HepG2 (cell line): ENCODE results near the gene RUNX2. TPM values are rescaled to one million over a fixed set of nuclear protein-coding genes. Genes with fewer than 3 reads are reported as not detected.

ENCODE experiments used
- ATAC-seq: fragments of 200-7000 bp; cut with Tn5 transposase; 3 replicates; pipeline ENCODE4 v1.9.1; 2020; ENCODE audit warnings: mild to moderate bottlenecking, moderate library complexity
- BruUV-seq: library from RNA; stranded (reverse); fragments of 400-500 nt; replicated peaks from 2 replicates; lab custom pipeline; 2021; lab: Mats Ljungman, UMichigan
- CTCF ChIA-PET: fragments of 300-600 bp; formaldehyde crosslinking; extraction: SDS; loops from one replicate; lab custom pipeline; 2021; ENCODE audit warnings: low total read pairs, inconsistent platforms, low intra/inter-chr PET ratio; lab: Yijun Ruan, JAX
- POLR2A ChIA-PET: fragments of 350-600 bp; sonication (Branson Sonifier 250); formaldehyde crosslinking; loops from one replicate; lab custom pipeline; 2020; ENCODE audit warnings: antibody characterized with exemption, inconsistent platforms; lab: Yijun Ruan, JAX
- DNase-seq: peaks from one replicate; pipeline ENCODE4 v3.0.0-alpha.2; 2015; ENCODE audit warnings: low spot score
- FAIRE-seq: peaks from 3 replicates; lab custom pipeline; 2011; peaks lifted over from hg19 to GRCh38; lab: Jason Lieb, UNC
- H2AFZ ChIP-seq: one replicate; pipeline ENCODE4 v1.6.1; 2011; ENCODE audit warnings: low read length, inconsistent platforms
- H3K27ac ChIP-seq: fragments of 300-600 bp; 3 replicates; pipeline ENCODE4 v1.8.0; 2011; ENCODE audit warnings: mixed run types, mild to moderate bottlenecking, mixed read lengths, low read length, inconsistent platforms; ENCODE audit not compliant: insufficient read depth; ENCODE audit errors: extremely low read length
- H3K27me3 ChIP-seq, 2 experiments: fragments of 200-600 bp in 1 of 2; 2 replicates in 1 of 2; 3 replicates in 1 of 2; pipeline versions ENCODE4 v1.6.0 to v1.8.0; 2011; ENCODE audit warnings: low read length in 2 of 2, mild to moderate bottlenecking in 2 of 2, moderate library complexity in 2 of 2, inconsistent platforms in 1 of 2; ENCODE audit not compliant: insufficient read depth in 2 of 2, control insufficient read depth in 1 of 2
- H3K36me3 ChIP-seq, 2 experiments: fragments of 200-600 bp in 1 of 2; replicated peaks in 1 of 2; 2 replicates in 1 of 2; 3 replicates in 1 of 2; pipeline versions ENCODE4 v1.5.1 to v1.8.0; 2011; ENCODE audit warnings: low read length in 2 of 2, inconsistent platforms in 1 of 2; ENCODE audit not compliant: insufficient read depth in 2 of 2, control insufficient read depth in 1 of 2
- H3K4me1 ChIP-seq: 2 replicates; pipeline ENCODE4 v1.5.1; 2012; ENCODE audit warnings: low read length, inconsistent platforms; ENCODE audit not compliant: insufficient read depth
- H3K4me2 ChIP-seq: 2 replicates; pipeline ENCODE4 v1.6.0; 2011; ENCODE audit warnings: low read depth, low read length, inconsistent platforms
- H3K4me3 ChIP-seq, 3 experiments: fragments of 200-600 bp in 1 of 3; sonication (generic), shearing (Covaris generic) in 1 of 3; replicated peaks in 1 of 3; 2 replicates each; pipeline ENCODE4 v1.5.1; 2011 to 2016; ENCODE audit warnings: low read length in 3 of 3, inconsistent platforms in 2 of 3, low read depth in 2 of 3, mild to moderate bottlenecking in 2 of 3, control low read depth in 1 of 3, mixed read lengths in 1 of 3; ENCODE audit not compliant: insufficient read depth in 1 of 3
- H3K79me2 ChIP-seq: one replicate; pipeline ENCODE4 v1.6.1; 2011; ENCODE audit warnings: low read length, inconsistent platforms; ENCODE audit not compliant: insufficient read depth
- H3K9ac ChIP-seq: 2 replicates; pipeline ENCODE4 v1.6.0; 2011; ENCODE audit warnings: mild to moderate bottlenecking, low read depth, low read length, inconsistent platforms; ENCODE audit not compliant: insufficient read depth
- H3K9me3 ChIP-seq: 2 replicates; pipeline ENCODE4 v1.5.1; 2012; ENCODE audit warnings: mild to moderate bottlenecking, low read length
- H4K20me1 ChIP-seq: 2 replicates; pipeline ENCODE4 v1.6.0; 2011; ENCODE audit warnings: inconsistent platforms, mild to moderate bottlenecking, low read length, moderate library complexity; ENCODE audit not compliant: insufficient read depth
- ATF4 ChIP-seq, 2 experiments: fragments of 450-650 bp in 1 of 2; sonication (generic) in 1 of 2; formaldehyde crosslinking; IDR thresholded peaks; 2 replicates each; pipeline versions ENCODE4 v1.5.0 to v1.8.0; 2020 to 2022; ENCODE audit warnings: mild to moderate bottlenecking in 1 of 2, missing genetic modification reagents in 1 of 2
- ATF5 ChIP-seq: sonication (generic); formaldehyde crosslinking; IDR thresholded peaks from 2 replicates; pipeline ENCODE4 v1.4.0; 2020; ENCODE audit warnings: mild to moderate bottlenecking, low read depth, missing genetic modification reagents
- BCL6 ChIP-seq: IDR thresholded peaks from 2 replicates; pipeline ENCODE4 v1.6.1; 2016; ENCODE audit warnings: missing genetic modification reagents, missing compliant biosample characterization
- CBX2 ChIP-seq, 2 experiments: fragments of 200-600 bp in 1 of 2; sonication (generic); formaldehyde crosslinking in 1 of 2; IDR thresholded peaks; 2 replicates each; pipeline versions ENCODE4 v1.7.0 to v1.8.1; 2018 to 2022; ENCODE audit warnings: low read depth in 2 of 2, low read length in 1 of 2, mild to moderate bottlenecking in 1 of 2, missing genetic modification reagents in 1 of 2
- ELF1 ChIP-seq: sonication (generic); formaldehyde crosslinking; IDR thresholded peaks from 2 replicates; pipeline ENCODE4 v1.4.0; 2020; ENCODE audit warnings: missing genetic modification reagents
- GTF2F1 ChIP-seq: fragments of 150-350 bp; IDR thresholded peaks from 2 replicates; pipeline ENCODE4 v1.6.1; 2014; ENCODE audit warnings: low read length
- HNRNPL ChIP-seq: fragments of 200-400 bp; formaldehyde crosslinking; IDR thresholded peaks from 2 replicates; pipeline ENCODE4 v1.6.1; 2017; ENCODE audit warnings: mild to moderate bottlenecking, low read depth, low read length
- NR2C2 ChIP-seq: sonication (generic); formaldehyde crosslinking; IDR thresholded peaks from 2 replicates; pipeline ENCODE4 v1.4.0; 2020; ENCODE audit warnings: missing genetic modification reagents, mild to moderate bottlenecking, moderate library complexity, borderline replicate concordance
- REST ChIP-seq, 2 experiments: IDR thresholded peaks; 2 replicates each; pipeline ENCODE4 v1.6.1; 2011 to 2012; ENCODE audit warnings: low read length in 2 of 2, borderline replicate concordance in 1 of 2, low read depth in 1 of 2, mild to moderate bottlenecking in 1 of 2, moderate library complexity in 1 of 2
- SP2 ChIP-seq: sonication (generic); formaldehyde crosslinking; IDR thresholded peaks from 2 replicates; pipeline ENCODE4 v1.5.1; 2020; ENCODE audit warnings: mild to moderate bottlenecking, missing genetic modification reagents
- SRF ChIP-seq: IDR thresholded peaks from 2 replicates; pipeline ENCODE4 v1.6.1; 2011; ENCODE audit warnings: mild to moderate bottlenecking, low read depth, low read length, moderate library complexity
- ZBTB21 ChIP-seq: sonication (generic); formaldehyde crosslinking; IDR thresholded peaks from 2 replicates; pipeline ENCODE4 v1.4.0; 2020; ENCODE audit warnings: missing genetic modification reagents
- ZNF329 ChIP-seq: sonication (generic); formaldehyde crosslinking; IDR thresholded peaks from 2 replicates; pipeline ENCODE4 v1.9.0; 2021; ENCODE audit warnings: low read depth, mild to moderate bottlenecking, missing genetic modification reagents
- ZNF33B ChIP-seq: sonication (generic); formaldehyde crosslinking; IDR thresholded peaks from 2 replicates; pipeline ENCODE4 v1.5.1; 2020; ENCODE audit warnings: mild to moderate bottlenecking, missing genetic modification reagents
- ZNF546 ChIP-seq: sonication (generic); formaldehyde crosslinking; conservative IDR thresholded peaks from 2 replicates; pipeline ENCODE4 v1.8.1; 2023; ENCODE audit warnings: mild to moderate bottlenecking, missing genetic modification reagents
- ZNF724P ChIP-seq: sonication (generic); formaldehyde crosslinking; IDR thresholded peaks from 2 replicates; pipeline ENCODE4 v1.8.0; 2022; ENCODE audit warnings: missing genetic modification reagents, borderline replicate concordance
- WGBS: methylation state at CpG from one replicate; pipeline ENCODE4 v1.1.6; 2017; ENCODE audit warnings: low lambda C conversion rate; 5-methylcytosine and 5-hydroxymethylcytosine counted together
- in situ Hi-C: cut with HindIII; loops from 2 replicates; pipeline ENCODE4 v1.10.0; 2017; ENCODE audit warnings: low pct_unique_long_range_greater_than_20kb; ENCODE audit not compliant: extremely low pct_ligation_motif_present
- intact Hi-C: fragments of 100-400 bp; cut with micrococcal nuclease; formaldehyde crosslinking; loops from one replicate; pipeline ENCODE4 v1.10.0; 2022; ENCODE audit not compliant: unreplicated experiment
- polyA plus RNA-seq, 8 experiments: library from polyadenylated mRNA; depleted of rRNA in 3 of 8; stranded (reverse) in 7 of 8; unstranded in 1 of 8; fragments of >200 nt; fragmentation: Illumina TruSeq in 4 of 8; extraction: Trizol in 4 of 8; gene quantifications; 2 replicates each; pipeline versions ENCODE4 v1.2.1 to v1.2.3, GENCODE V29; 2011 to 2016; ENCODE audit warnings: low read depth in 4 of 8, missing spikeins in 1 of 8, mixed read lengths in 1 of 8; ENCODE audit not compliant: insufficient read depth in 1 of 8
- total RNA-seq, 5 experiments: library from RNA; depleted of rRNA; stranded (reverse); fragments of >200 nt; fragmentation: Illumina TruSeq; extraction: Trizol; gene quantifications; 2 replicates each; pipeline ENCODE4 v1.2.3, GENCODE V29; 2016; ENCODE audit warnings: low read depth in 1 of 5

Gene RUNX2
- total and polyA plus RNA-seq, 2 of the 13 experiments (the other 11 are each of a cell fraction or from before 2014, with no cell fraction given): not detected

GRCh38 chr6:45634231-45634630 lies 306.1 kb downstream of the RUNX2 start:
- POLR2A ChIA-PET: no interaction called here

More at GRCh38 chr6:45634231-45634630, 306.1 kb downstream of the RUNX2 start:
- FAIRE-seq (no peak), ATAC-seq (no peak), DNase-seq (no peak)
- BruUV-seq: no TSS peak
- no peaks in the 10 kb centered on the region for H3K36me3 ChIP-seq
- TF ChIP-seq HNRNPL (no peak), CBX2 (IDR thresholded peaks at IDR 0.05; ENCODE audit: low read depth, low read length) (no peak), CBX2 (CRISPR knock-in tag; IDR thresholded peaks at IDR 0.05; ENCODE audit: low read depth) (no peak), ATF5 (no peak), ZNF329 (CRISPR knock-in tag) (no peak), ZBTB21 (no peak), ZNF724P (CRISPR knock-in tag) (no peak), NR2C2 (CRISPR knock-in tag) (no peak), ZNF33B (CRISPR knock-in tag) (no peak), ZNF546 (CRISPR knock-in tag) (no peak), ATF4 (CRISPR knock-in tag; IDR thresholded peaks at IDR 0.05) (no peak), REST (IDR thresholded peaks at IDR 0.05; ENCODE audit: borderline replicate concordance in 1 of 2, low read depth in 1 of 2, low read length in 2 of 2) (no peak), SRF (no peak), ELF1 (CRISPR knock-in tag) (no peak), SP2 (no peak), BCL6 (CRISPR knock-in tag) (no peak), GTF2F1 (no peak)
- no peak overlapping the region for H2AFZ ChIP-seq
- no peak overlapping the region for H3K4me3 ChIP-seq
- no peaks in the 10 kb centered on the region for H3K79me2 ChIP-seq
- WGBS: 19% methylated on average over 4 of the region's 4 CpGs
- intact Hi-C loops (loop anchor here (10.0 kb wide), 1 partner anchor 1869 kb away; no protein-coding TSS in a partner anchor), in situ Hi-C loops (no loop called here)
- no peaks in the 10 kb centered on the region for H3K9me3 ChIP-seq
- no peak overlapping the region for H3K27ac ChIP-seq
- H3K27me3 ChIP-seq: peaks cover 0 to 4% of the 10 kb centered on the region in 2 experiments; a peak in 3 of 5 replicates
- no peaks in the 10 kb centered on the region for H4K20me1 ChIP-seq
- H3K4me1 ChIP-seq: no peaks in the 10 kb centered on the region
- no peak overlapping the region for H3K9ac ChIP-seq
- H3K4me2 ChIP-seq: no peak overlapping the region
- CTCF ChIA-PET: no interaction called here
